ENCODE results near the gene FGD2.

The FGD2 gene

DNA sequence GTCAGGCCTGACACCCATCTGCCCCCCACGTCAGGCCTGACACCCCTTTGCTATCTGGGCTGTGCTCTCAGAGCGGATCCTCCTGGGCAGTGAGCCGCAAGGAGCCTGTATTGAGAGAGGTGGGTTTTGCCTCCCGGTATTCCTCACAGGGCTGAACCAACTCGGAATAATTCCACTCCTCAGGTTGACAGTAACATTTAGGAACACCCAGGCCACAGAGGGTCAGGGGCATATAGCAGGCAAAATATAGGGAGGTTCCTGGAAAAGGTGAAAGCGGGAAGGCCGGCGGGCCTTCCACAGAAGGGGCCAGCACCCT lies 6.8 kb upstream of the FGD2 start:
- DNase-seq: no peak

DNA sequence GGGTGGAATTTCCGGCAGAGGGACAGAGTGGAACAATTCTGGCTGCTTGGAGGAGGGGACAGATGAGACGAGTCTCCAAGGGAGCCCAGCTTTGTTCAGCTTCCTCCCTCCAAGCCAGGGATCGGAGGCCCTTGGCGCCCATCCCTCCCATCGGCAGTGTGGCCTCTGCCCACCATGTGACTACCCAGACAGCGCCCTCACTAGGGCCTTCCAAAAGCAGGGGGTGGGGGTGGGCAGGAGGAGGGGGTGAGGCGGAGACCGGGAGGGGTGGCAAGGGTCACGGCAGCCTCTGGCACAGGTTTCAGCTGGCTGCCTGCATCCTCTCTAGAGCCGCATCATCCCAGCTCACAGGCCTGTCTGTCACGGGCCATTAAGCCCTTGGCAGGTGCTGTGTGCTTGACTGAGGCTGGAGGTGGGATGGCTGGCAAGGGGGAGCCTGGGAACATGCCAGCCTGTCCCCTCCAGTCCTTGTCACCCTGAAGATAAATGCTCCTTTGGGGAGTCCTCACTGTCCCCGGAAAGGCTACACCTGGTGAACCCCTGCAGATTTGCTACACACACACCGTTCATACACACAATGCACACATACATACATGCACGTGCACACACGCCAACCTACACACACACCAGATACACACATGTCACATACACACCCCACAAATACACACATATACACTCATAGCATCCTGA lies 6.2 kb upstream of the FGD2 start:
- DNase-seq: no peak

- no peak for DNase-seq
Observed at GRCh38 chr6:36999751-37000125, 5.7 kb upstream of the FGD2 start.

- no peak for DNase-seq
Observed at GRCh38 chr6:37004044-37004980, 1.1 kb upstream of the FGD2 start.

DNA sequence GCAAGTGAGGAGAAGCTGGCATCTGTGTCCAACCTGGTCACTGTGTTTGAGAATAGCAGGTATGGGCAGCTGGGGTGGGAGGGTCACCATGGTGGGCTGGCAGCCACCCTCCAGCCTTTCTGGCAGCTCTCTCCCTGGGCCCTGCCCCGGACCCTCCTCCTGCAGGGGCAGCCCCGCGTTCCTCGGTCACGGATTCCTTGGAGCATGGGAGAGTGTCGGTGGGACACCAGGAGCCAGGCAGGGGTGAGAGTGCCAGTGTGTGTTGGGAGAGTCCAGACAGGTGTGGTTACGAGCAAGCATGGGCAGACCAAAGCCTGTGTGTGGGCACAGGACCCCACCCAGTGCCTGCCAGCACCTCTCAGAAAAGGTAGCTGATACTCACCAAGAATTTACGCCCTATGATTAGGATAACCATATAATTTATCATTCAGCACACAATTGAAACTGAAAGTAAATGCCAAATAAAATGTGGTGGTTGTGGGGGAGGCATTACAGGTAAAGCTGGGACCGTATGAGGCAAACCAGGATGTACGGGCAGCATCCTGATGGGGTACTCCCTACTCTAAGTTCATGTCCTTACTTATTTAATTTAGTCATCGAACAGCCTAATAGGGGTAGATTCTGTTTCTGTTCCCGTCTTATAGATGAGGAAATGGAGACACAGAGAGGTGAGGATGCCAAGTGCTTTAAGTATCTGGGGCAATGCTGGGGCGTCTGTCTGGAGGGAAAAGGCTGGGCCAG lies 542 bp downstream of the FGD2 start:
- peak; percentile 54 to 76 (median 56) for DNase-seq

- DNase-seq: peak; percentile 48 to 72 (median 55)
Observed at GRCh38 chr6:37006793-37007339, 1.4 kb downstream of the FGD2 start.

- DNase-seq: peak; percentile 78 to 91 (median 81)
Observed at GRCh38 chr6:37007340-37008043, 2.0 kb downstream of the FGD2 start.

- DNase-seq: peak; percentile 70 to 85 (median 77)
Observed at GRCh38 chr6:37008484-37009465, 3.3 kb downstream of the FGD2 start.

- DNase-seq: no peak
Observed at GRCh38 chr6:37010402-37010892, 5.0 kb downstream of the FGD2 start.

- peak; percentile 69 to 81 (median 74) for DNase-seq
Observed at GRCh38 chr6:37011656-37012378, 6.4 kb downstream of the FGD2 start.

DNA sequence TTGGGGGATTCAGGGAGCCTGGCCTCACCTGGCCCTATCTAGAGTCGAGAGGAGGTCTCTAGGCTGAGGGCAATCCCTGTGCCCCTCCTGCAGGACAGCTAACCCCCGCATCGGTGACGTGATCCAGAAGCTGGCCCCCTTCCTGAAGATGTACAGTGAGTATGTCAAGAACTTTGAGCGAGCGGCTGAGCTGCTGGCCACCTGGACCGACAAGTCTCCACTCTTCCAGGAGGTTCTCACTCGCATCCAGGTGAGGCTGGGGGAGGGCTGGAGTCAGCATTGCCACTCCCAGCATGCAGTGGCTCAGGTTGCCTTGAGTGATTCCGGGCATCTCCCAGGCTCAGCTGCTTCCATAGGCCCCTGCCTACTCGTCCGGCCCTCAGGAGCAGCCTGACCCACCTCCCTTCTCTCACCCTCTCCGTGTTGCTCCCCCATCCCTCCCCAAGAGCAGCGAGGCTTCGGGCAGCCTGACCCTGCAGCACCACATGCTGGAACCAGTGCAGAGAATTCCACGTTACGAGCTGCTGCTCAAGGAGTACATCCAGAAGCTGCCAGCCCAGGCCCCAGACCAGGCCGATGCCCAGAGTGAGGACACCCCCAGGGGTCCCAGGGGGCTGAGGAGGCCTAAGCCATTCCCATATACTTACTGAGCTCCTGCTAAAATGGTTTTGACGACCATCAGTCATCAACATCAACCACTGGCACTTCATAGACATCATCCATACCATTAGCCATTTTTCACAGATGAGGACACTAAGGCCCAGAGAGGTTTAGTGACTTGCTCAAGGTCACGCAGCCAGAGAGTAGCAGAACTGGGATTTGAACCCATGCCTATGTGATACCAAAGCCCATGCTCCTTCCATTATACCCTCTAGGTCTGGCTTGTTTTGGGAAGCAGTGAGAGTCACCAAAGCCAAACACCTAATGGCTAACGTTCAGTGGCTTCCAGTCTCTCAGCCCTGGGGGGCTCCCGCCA lies 8.3 kb downstream of the FGD2 start:
- DNase-seq: no peak

GRCh38 chr6:37014667-37015066 lies 9.2 kb downstream of the FGD2 start:
- DNase-seq: no peak

DNA sequence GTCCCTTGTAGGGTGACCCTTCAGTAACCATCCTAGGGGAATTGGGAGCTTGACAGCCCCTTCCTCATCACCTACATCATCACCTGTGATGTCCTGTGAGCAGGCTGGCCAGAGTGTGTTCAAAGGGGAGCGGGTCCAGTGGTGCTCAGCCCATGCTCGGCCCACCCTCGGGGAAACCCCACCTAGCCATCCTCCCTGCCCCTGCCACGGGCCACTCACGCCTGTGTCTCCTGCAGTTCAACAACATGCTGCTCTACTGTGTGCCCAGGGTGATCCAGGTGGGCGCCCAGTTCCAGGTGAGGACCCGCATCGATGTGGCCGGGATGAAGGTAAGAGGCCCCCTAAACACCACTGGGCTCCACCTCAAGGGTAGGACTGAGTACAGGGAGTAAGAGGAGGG lies 10.1 kb downstream of the FGD2 start:
- no peak for DNase-seq

DNA sequence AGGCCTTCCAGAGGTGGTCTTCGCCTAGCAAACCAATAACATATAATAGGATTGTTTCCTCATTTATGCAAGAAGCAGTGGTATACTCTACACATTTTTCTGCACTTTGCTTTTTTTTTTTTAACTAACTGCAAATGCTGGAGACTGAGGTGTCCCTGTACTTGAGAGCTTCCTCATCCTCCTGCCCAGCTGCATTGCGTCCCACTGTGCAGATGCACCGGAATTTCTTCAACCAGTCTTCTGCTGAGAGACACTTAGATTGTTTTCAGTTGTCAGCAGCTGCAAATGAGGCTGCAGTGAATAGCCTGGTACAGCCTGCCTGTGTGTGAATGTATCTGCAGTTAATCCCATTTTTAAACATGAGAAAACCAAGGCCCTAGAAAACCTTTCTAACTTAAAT lies 11.5 kb downstream of the FGD2 start:
- no peak for DNase-seq

DNA sequence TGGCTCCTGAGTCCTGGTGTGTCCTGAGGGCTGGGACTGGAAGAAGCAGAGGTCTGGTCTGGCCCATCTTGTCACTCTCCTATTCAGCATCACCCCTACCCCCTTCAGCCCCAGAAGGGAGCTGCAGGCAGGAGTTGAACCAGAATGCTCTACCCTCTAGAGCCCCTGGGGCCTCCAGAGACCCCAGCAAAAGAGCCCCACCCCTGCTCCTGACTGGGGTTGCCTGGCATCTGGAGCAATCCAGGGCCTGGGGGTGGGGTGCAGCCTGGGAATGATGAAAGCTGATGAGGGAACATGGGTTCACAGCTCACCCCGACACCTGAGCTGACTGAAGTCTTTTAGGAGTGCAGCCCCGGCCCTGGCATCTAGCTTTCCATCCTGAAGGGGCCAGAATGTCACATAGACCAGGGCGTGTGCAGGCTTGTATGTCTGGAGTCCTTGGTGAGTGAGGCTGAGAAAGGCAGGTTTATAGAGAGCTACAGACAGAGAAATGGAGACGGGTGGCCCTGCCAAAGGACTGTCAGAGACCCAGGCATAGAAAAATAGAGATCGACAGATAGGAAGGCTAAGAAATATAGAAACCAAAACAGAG lies 12.2 kb downstream of the FGD2 start:
- no peak for DNase-seq

- DNase-seq: peak; percentile 90 to 93 (median 91)
Observed at GRCh38 chr6:37018198-37019064, 13.0 kb downstream of the FGD2 start.

DNA sequence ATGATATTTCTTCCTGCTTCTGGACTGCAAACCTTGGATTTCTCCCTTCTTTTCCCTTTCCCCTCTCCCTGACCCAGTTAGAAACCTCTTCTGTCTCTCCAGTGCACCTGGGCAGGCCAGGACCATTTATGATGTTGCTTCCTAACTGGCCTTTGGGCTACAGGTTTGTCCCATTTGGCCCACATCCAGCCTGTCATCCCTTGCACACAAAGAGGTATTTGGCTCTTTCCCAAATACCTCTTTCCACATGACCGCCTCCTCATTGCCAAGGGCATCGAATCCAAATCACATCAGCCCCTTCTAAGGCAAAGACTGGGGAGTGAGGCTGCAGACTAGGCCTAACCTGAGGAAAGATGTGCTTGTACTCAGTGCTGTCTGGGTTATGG lies 13.6 kb downstream of the FGD2 start:
- DNase-seq: no peak

DNA sequence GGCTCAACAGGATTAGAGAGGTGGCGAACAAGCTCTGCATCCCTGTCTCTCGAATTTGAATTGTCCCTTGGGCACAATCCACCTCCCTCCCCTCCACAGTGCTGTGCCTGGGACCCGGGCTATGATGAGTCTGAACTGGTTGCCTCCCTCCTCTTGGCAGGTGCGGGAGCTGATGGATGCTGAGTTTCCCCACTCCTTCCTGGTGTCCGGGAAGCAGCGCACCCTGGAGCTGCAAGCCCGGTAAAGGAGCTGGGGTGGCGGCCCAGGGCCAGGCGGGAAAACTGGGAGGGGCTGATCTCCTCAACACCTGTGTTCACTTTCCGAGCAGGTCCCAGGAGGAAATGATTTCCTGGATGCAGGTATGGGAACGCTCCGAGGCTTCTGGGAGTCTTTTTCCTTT lies 14.9 kb downstream of the FGD2 start:
- DNase-seq: no peak
